Left ventricle myocardium inferior (tissue), 1 donor: ENCODE data around the gene TOMM70. TPM values are rescaled to one million over a fixed set of nuclear protein-coding genes. Genes with fewer than 3 reads are reported as not detected.

Experiments
- DNase-seq: peaks from one replicate; pipeline ENCODE4 v3.0.0-alpha.2; 2020
- H3K27ac ChIP-seq: fragments of 200-600 bp; replicated peaks from 2 replicates; pipeline ENCODE4 v1.8.0; 2021
- H3K27me3 ChIP-seq: fragments of 200-600 bp; 2 replicates; pipeline ENCODE4 v1.8.0; 2021; ENCODE audit warnings: low read depth
- H3K36me3 ChIP-seq: fragments of 200-600 bp; 2 replicates; pipeline ENCODE4 v1.8.0; 2021
- H3K4me1 ChIP-seq: fragments of 200-600 bp; 2 replicates; pipeline ENCODE4 v1.8.0; 2021
- H3K4me3 ChIP-seq: fragments of 200-600 bp; 2 replicates; pipeline ENCODE4 v1.8.0; 2021; ENCODE audit warnings: mild to moderate bottlenecking, moderate library complexity
- H3K9me3 ChIP-seq: fragments of 200-600 bp; replicated peaks from 2 replicates; pipeline ENCODE4 v1.8.0; 2021
- intact Hi-C: fragments of 100-400 bp; cut with micrococcal nuclease; formaldehyde crosslinking; loops from one replicate; pipeline ENCODE4 v1.11.0; 2022
- total RNA-seq: library from RNA; stranded (reverse); fragmentation: NEBNext Ultra II Directional; extraction: Animal tissue kit (Norgen Biotek cat#: 25700); gene quantifications from one replicate; pipeline ENCODE4 v1.2.1, GENCODE V29; 2021
- TF ChIP-seq, protein P1 (sequence below): fragments of 200-600 bp; IDR thresholded peaks from 2 replicates; pipeline ENCODE4 v1.8.0; 2021; ENCODE audit warnings: antibody characterized with exemption, mild to moderate bottlenecking, borderline replicate concordance
- donor health status: DM: no; HTN: yes; CAD: no; lungs with severe emphysema.

The TOMM70 gene
- total RNA-seq, 1 donor from 2014 or later: 65.4 TPM

DNA sequence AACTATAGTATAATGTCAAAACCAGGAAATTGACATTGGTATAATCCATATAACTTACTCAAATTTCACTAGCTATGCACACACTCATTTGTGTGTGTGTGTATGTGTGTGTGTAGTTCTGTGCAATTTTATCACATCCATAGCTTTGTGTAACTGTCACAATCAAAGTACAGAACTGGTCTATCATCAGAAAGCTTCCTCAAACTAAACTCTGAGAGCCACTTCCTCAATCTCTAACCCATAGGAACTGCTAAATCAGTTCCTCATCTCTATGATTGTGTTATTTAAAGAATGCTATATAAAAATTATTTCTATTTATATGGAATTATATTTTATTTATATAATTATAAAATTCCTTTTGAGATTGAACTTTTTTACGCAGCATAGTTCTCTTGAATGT, 18.5 kb upstream of the TOMM70 start:
- intact Hi-C loops: no loop called here
- no peaks in the 10 kb centered on the region for H3K27me3 ChIP-seq
- DNase-seq: no peak

DNA sequence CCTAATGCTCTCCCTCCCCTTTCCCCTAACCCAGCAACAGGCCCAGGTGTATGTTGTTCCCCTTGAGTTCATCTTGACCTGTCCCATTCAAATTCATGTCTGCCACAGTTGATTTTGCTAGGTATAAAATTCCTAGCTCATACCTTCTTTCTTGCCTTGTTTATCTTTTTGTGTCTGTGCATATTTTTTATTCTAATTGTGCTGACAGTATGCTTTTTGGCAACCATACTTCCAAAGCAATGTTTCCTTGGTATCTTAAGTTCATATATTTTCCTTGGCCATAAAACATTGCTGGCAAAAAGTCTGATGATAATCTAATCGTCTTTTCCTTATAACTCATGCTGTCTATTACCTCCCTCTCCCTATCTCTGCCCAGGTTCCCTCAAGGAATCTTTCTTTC, 16.0 kb upstream of the TOMM70 start:
- H3K4me3 ChIP-seq: no peak overlapping the region
- H3K36me3 ChIP-seq: peaks cover 2% of the 10 kb centered on the region
- TF ChIP-seq, protein P1, sequence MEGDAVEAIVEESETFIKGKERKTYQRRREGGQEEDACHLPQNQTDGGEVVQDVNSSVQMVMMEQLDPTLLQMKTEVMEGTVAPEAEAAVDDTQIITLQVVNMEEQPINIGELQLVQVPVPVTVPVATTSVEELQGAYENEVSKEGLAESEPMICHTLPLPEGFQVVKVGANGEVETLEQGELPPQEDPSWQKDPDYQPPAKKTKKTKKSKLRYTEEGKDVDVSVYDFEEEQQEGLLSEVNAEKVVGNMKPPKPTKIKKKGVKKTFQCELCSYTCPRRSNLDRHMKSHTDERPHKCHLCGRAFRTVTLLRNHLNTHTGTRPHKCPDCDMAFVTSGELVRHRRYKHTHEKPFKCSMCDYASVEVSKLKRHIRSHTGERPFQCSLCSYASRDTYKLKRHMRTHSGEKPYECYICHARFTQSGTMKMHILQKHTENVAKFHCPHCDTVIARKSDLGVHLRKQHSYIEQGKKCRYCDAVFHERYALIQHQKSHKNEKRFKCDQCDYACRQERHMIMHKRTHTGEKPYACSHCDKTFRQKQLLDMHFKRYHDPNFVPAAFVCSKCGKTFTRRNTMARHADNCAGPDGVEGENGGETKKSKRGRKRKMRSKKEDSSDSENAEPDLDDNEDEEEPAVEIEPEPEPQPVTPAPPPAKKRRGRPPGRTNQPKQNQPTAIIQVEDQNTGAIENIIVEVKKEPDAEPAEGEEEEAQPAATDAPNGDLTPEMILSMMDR: no peak
- H3K27ac ChIP-seq: no peak overlapping the region
- H3K4me1 ChIP-seq: no peaks in the 10 kb centered on the region
- H3K9me3 ChIP-seq: peaks cover 2% of the 10 kb centered on the region
- H3K27me3 ChIP-seq: no peaks in the 10 kb centered on the region
- DNase-seq: no peak
- intact Hi-C loops: no loop called here

More for the DNA sequence above, 18.5 kb upstream of the TOMM70 start:
- no peaks in the 10 kb centered on the region for H3K9me3 ChIP-seq
- H3K27ac ChIP-seq: no peak overlapping the region
- no peaks in the 10 kb centered on the region for H3K36me3 ChIP-seq
- TF ChIP-seq, protein P1: no peak
- H3K4me3 ChIP-seq: no peak overlapping the region
- no peaks in the 10 kb centered on the region for H3K4me1 ChIP-seq

DNA sequence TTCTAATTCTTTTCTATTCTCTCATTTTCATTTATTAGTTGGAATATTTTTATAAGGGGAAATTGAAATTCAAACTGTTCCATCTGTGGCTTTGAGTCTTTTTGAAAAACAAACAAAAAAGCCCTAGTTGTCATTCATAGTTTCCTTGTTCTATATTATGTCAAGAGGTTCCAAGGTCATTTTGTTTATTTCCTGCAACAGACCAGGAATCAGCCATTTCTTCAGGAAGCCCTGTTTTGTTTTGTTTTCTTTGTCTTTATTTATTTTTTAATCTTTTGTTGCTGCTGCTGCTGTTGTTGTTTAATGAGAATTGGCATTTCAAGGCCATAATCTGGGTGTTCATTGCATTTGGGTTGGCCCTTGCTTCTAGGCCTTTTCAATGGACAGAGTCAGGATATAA, 15.3 kb upstream of the TOMM70 start:
- Histone ChIP-seq H3K36me3 (peaks cover 4% of the 10 kb centered on the region), H3K4me1 (no peaks in the 10 kb centered on the region), H3K4me3 (no peak overlapping the region), H3K27me3 (no peaks in the 10 kb centered on the region), H3K27ac (no peak overlapping the region), H3K9me3 (peaks cover 9% of the 10 kb centered on the region)
- DNase-seq: no peak
- intact Hi-C loops: no loop called here
- TF ChIP-seq, protein P1: no peak

DNA sequence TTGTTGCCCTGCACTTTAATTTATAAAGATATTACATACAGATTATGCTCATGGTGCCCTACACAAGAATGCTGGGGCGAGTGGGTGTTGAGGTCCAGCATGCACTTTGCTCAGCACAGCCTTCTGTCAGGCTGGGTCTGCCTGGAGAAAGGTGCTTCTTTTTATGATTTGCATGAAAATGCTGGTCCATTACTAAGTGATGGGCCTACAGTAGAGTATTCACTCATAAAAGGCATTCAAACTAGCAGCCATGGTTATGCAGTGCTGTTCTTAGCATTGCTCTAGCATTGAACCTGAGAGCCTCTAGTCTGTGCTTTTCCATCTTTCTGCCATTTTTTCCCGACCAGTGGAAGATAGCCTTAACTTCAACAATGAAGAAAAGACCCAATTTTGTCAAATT, 12.7 kb upstream of the TOMM70 start:
- TF ChIP-seq, protein P1: no peak
- H3K4me1 ChIP-seq: no peaks in the 10 kb centered on the region
- peaks cover 10% of the 10 kb centered on the region for H3K9me3 ChIP-seq
- H3K27ac ChIP-seq: no peak overlapping the region
- no peak overlapping the region for H3K4me3 ChIP-seq
- H3K36me3 ChIP-seq: peaks cover 4% of the 10 kb centered on the region
- intact Hi-C loops: no loop called here
- H3K27me3 ChIP-seq: no peaks in the 10 kb centered on the region
- DNase-seq: no peak

DNA sequence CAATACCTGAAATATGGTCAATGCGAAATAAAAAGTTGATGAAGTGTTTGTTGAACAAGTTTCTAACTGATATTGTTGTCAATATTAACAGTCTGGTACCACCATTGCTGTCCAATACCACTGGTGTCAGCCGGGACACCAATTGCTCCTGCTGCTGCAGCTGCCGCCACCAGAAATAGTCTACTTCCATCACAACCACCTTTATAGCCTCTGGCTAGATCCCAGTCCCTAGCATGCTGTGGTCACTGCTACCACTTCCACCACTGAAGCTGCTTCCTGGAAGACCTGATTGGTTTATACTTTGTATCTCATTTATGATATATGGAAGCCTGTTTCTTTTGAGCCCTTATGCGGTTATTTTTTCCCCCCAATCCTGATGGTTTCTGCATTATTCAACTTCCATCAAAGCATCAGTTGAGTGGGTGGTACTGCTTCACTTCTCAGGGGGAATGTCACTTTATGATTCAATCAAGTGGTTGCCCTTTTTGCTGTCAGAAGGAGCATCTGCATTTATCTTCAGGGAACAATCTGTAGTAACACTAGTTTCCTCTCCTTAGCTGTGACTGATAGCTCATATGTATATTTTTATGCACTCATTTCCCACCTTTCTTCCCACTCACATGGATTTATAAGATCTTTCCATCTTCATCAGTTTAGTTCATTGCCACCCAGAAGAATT, 12.2 kb upstream of the TOMM70 start:
- peaks cover 7% of the 10 kb centered on the region for H3K36me3 ChIP-seq
- H3K4me3 ChIP-seq: no peak overlapping the region
- no peak for DNase-seq
- no peak overlapping the region for H3K27ac ChIP-seq
- H3K4me1 ChIP-seq: no peaks in the 10 kb centered on the region
- intact Hi-C loops: no loop called here
- H3K27me3 ChIP-seq: no peaks in the 10 kb centered on the region
- TF ChIP-seq, protein P1: no peak
- H3K9me3 ChIP-seq: peaks cover 13% of the 10 kb centered on the region
